Stimulated activated CD4-positive, alpha-beta T cell treated with anti-CD3 and anti-CD28 coated beads, TNF-alpha, amount 100 ng/mL, for 24 hours (primary cell): ENCODE data around the gene ADCK1.
"Not testable (repeated sequence)": the region's sequence is repeated elsewhere in the genome, so short reads cannot be mapped to it uniquely, and the experiment has no call there.

ENCODE experiments used
- DNase-seq, 3 experiments: peaks; one replicate each; pipeline ENCODE4 v3.0.0-alpha.2; 2020; ENCODE audit warnings: low read depth in 3 of 3

The ADCK1 gene, protein sequence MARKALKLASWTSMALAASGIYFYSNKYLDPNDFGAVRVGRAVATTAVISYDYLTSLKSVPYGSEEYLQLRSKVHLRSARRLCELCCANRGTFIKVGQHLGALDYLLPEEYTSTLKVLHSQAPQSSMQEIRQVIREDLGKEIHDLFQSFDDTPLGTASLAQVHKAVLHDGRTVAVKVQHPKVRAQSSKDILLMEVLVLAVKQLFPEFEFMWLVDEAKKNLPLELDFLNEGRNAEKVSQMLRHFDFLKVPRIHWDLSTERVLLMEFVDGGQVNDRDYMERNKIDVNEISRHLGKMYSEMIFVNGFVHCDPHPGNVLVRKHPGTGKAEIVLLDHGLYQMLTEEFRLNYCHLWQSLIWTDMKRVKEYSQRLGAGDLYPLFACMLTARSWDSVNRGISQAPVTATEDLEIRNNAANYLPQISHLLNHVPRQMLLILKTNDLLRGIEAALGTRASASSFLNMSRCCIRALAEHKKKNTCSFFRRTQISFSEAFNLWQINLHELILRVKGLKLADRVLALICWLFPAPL

GRCh38 chr14:77799863-77800730 lies at the start of gene ADCK1:
Gene ADCK1, plus strand, starts transcription at chr14:77800109. Its CDS starts 18,870 bp downstream, at chr14:77818979.
- DNase-seq = peak; percentile 74 to 86 (median 81)

GRCh38 chr14:77752266-77752665 lies 47.6 kb upstream of the ADCK1 start:
- DNase-seq = no peak

GRCh38 chr14:77752799-77753516 lies 47.0 kb upstream of the ADCK1 start:
- DNase-seq = no peak

- DNase-seq = peak; percentile 80 to 90 (median 85)
These were observed 39.3 kb upstream of the ADCK1 start, which contains the start of gene SNW1 for GRCh38 chr14:77760381-77761204. Gene SNW1, minus strand, starts transcription at chr14:77761156. Its CDS starts 29 bp downstream, at chr14:77761127.

GRCh38 chr14:77761205-77761931 lies 38.5 kb upstream of the ADCK1 start:
- DNase-seq = no peak

DNA sequence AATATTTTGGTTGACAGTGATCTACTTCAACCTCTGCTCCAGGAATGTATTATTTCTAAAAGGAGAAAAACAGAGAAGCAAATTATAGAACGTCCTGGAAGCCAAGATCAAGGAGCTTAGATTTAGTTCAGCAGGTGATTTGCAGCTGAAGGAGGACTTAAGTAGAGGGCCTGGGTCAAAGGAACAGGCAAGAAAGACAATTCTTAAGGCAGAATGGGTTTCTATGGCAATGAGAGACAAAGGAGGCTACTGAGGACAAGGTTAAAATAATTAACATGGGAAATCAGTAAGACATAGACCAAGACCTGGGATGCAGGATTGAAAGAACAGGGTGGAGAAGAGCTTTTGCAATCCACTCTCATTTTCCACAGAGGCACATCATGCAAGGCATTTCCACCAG lies 36.6 kb upstream of the ADCK1 start:
- no peak for DNase-seq

GRCh38 chr14:77763978-77764377 lies 35.9 kb upstream of the ADCK1 start:
- no peak for DNase-seq

DNA sequence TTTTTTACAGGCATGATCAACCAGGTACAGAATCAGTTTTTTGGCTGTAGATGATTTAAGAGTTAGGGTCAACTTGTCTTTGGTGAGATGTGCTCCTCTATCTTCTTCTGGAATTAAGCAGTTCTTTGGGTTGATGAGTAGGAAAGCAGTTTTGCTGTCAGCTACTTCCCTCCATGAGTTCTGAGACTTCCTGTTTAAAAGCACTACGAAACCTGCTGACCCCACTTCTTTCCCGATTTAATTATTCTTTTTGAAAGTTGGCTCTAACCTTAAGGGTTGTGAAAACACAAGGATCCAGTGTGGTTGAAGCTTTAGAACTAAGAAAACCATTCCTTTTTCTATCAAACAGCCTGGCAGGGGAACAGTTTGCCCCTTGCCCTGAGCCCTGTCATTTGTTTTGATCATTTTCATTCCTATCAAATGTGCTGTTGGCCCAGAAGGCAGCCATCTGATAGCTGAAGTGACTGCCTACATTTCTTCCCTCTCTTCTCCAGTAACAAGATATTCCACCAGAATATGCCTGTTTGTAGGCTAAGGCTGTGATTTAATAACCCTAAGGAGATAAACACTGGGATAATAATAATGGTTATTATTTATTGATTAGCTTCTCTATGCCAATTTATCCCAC lies 31.4 kb upstream of the ADCK1 start:
- not testable (repeated sequence) for DNase-seq

- not testable (repeated sequence) for DNase-seq
These were observed 25.9 kb upstream of the ADCK1 start for GRCh38 chr14:77773966-77774365.

GRCh38 chr14:77782202-77782601 lies 17.7 kb upstream of the ADCK1 start:
- no peak for DNase-seq

DNA sequence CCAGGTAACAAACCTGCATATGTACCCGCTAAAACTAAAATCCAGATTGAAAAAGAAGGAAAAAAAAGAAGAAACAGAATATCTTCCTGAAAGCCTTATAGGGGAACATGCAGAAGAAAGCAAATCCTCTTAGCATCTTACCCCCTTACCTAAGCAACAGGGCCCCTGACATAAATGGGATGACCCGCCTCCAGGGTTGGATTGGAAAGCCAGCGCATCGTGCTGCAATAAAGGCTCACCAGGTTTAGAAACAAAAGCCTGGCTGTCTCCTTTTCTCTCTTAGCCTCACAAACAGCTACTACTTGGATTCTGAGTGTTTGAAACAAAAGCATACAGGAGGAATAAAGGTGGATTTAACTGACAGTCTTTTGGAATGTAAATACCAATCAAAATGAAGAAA lies 13.8 kb upstream of the ADCK1 start:
- no peak for DNase-seq

- no peak for DNase-seq
These were observed 9.2 kb upstream of the ADCK1 start for GRCh38 chr14:77790566-77791224.

DNA sequence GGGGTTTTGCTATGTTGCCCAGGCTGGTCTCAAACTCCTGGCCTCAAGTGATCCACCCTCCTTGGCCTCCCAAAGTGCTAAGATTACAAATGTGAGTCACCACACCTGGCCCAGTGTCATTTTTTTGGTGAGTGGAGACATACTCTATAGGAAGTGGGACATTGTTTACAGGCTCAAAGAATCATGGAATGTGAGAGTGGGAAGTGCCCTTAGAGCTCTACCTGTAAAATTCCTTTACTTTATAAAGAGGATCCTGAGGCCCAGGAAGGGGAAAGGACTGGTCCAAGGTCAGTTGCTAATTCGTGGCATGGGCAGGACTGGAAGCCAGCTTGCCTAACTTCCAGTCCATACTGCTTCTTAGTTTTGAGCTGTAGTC lies 8.7 kb upstream of the ADCK1 start:
- DNase-seq = no peak

GRCh38 chr14:77793255-77793654 lies 6.7 kb upstream of the ADCK1 start:
- not testable (repeated sequence) for DNase-seq

DNA sequence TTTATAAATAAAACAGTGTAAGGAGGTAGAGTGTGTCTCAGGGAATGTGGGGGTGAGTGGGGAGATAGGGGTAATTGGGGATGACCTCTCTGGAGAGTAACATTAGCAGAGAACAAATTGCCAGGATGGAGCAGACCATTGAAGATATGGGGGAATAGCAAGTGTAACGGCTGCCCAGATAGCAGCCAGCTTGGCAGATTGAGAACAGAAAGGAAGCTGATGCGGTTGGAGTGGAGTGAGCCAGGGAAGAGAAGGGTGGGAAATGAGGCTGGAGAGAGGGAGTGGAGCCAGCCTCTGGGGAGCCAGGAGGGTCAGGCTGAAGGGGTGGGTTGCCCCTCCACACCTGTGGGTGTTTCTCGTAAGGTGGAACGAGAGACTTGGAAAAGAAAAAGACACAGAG lies 5.6 kb upstream of the ADCK1 start:
- no peak for DNase-seq

DNA sequence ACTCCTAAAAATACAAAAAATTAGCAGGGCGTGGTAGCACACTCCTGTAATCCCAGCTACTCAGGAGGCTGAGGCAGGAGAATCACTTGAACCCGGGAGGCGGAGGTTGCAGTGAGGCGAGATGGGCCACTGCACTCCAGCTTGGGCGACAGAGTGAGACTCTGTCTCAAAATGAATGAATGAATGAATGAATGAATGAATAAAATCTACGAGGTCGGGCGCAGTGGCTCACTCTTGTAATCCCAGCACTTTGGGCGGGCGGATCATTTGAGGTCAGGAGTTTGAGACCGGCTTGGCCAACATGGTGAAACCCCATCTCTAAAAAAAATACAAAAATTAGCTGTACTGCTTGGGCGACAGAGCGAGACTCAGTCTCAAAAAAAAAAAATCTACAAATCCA lies 453 bp upstream of the ADCK1 start:
- not testable (repeated sequence) for DNase-seq

DNA sequence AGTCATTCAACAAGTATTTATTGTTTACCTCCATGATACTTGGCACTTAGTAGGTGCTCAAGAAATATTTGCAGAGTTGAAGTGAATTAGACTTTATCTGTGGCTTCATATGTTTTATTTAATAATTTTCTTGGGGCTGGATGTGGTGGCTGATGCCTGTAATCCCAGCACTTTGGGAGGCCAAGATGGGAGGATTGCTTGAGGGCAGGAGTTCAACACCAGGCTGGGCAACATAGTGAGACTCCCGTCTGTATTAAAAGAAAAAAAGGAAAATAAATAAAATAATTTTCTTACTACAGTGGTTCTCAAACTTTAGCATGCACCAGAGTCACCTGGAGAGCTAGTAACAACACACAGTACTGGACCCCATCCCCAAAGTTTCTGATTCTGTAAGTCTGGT lies 905 bp downstream of the ADCK1 start:
- no peak for DNase-seq

DNA sequence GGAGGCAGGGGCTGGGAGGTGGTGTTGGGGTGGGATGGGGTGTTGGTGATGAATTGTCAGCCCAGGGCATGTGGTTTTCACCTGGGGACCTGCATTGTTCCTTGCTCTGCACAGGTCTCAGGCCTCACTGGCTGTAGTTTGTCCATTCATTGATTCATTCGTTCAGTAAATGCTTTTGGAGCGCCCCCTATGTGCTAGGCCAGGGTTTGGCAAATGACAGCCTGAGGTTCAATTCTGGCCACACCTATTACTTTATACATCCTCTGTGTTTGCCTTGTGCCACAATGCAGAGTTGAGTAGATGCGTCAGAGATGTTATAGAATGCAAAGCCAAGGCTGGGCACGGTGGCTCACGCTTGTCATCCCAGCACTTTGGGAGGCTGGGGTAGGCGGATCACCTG lies 4.7 kb downstream of the ADCK1 start:
- peak in 1 of 3 experiments; percentile 20 for DNase-seq

DNA sequence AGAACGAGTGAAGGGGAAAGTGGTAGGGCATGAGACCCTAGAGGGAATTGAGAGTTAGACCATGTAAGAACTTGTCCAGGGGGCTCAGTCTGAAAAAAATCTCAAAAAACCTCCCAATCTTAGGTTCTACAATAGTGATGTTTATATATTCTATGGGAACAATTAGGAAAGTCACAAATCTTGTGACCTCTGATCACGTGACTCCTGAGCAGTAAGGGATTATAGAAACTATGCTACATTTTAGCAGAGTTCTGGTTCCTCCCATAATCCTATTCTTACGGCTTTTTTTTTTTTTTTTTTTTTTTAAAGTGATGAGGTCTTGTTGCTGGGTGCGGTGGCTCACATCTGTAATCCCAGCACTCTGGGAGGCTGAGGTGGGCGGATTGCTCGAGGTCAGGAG lies 5.8 kb downstream of the ADCK1 start:
- DNase-seq = no peak
